Fibroblast of upper back skin (primary cell): ENCODE data around the gene OR2C1.

ENCODE experiments used
- DNase-seq: peaks from one replicate; pipeline ENCODE4 v3.0.0-alpha.2; 2013

The OR2C1 gene

DNA sequence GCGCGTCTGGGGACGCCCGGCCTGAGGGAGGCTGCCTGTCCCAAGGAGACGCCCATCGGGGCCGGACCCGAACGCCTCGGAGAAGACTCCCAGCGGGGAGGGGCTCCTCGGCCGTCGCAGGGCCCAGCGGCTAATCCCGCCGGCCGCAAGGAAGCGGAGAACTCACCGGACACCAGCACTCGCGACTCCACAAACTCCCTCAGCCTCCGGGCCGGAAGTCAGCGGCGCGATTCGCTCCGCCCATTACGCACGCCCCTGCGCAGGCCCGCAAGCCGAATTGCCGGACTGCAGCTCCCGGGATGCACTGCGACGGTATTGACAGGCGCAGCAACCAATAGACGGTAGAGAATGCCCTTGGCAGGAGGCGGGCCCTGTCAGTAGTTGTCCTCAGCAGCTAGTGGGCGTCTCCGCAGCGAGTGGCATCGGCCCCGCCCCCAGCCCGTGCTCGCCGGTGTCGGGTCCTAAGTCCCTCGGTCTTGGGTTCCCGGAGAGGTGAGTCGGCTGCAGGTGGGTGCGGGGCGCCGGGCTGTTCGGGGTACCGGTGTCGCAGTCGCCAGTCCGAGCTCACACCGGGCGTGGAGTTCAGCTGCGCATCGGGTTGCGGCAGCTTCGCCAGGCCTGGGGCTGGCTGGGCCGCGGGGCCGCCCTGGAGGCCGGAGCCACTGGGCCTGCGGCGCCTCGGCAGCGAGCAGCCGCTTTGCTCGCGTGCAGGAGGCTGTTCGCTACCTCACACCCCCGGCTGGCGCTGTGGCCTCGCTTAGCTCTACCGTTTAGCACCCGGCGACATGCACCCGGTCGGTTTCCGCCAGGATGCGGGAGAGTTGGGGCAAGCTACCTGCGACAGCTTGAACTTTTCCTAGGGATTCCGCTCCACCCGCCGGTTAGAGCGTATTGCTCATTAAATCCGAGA is 45.3 kb downstream of the OR2C1 start, which contains the start of the genes ZNF174 and ZSCAN32:
Gene ZNF174 (plus strand): TSS at position 437 of the 910 bp plus-strand sequence. CDS start 790 bp downstream, outside the sequence.
Gene ZSCAN32 (minus strand): TSS at position 226 of the 910 bp plus-strand sequence. CDS start 3,447 bp downstream, outside the sequence.
- peak; percentile 99 for DNase-seq

DNA sequence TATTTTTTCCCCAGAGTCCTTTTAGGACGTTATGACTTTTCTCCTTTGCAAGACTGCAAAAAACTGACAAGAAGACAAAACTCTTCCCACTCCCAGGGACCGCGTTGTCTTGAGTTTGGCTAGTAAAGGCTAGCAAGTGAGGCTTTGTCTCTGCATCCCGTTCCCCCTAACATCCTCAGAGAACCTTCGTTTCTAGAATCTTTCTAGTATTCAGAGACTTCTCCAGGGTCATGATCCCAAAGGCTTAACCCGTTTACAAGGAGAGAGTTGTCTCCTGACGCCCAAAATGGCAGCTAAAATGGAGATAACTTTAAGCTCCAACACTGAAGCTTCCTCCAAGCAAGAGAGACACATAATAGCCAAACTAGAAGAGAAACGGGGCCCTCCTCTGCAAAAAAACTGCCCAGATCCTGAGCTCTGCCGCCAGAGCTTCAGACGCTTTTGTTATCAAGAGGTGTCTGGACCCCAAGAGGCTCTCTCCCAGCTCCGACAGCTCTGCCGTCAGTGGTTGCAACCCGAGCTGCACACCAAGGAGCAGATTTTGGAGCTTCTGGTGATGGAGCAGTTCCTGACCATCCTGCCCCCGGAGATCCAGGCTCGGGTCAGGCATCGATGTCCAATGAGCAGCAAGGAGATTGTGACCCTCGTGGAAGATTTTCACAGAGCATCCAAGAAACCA is 46.2 kb downstream of the OR2C1 start:
- peak; percentile 8 for DNase-seq
